ENCODE results near the gene XPNPEP2.

XPNPEP2 gene

DNA sequence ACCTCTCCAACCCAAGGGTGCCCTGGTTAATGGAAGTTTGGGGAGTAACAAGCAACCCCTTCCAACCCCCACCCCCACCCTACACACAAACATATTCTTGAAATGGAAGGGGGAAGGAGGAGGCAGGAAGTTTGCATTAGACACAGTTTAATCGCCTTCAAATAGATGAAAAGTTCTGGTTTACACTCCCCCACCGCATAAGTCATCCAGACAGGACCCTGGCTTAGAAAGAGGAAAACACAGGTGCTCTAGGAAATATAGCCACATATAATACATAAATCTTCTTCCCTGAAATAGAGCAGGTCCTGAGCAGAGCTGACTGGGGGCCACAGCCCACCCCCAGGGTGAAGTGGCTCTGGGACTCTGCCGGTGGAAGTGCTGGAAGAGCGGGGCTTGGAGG is 66.0 kb downstream of the XPNPEP2 start:
- TF ChIP-seq, protein P1, sequence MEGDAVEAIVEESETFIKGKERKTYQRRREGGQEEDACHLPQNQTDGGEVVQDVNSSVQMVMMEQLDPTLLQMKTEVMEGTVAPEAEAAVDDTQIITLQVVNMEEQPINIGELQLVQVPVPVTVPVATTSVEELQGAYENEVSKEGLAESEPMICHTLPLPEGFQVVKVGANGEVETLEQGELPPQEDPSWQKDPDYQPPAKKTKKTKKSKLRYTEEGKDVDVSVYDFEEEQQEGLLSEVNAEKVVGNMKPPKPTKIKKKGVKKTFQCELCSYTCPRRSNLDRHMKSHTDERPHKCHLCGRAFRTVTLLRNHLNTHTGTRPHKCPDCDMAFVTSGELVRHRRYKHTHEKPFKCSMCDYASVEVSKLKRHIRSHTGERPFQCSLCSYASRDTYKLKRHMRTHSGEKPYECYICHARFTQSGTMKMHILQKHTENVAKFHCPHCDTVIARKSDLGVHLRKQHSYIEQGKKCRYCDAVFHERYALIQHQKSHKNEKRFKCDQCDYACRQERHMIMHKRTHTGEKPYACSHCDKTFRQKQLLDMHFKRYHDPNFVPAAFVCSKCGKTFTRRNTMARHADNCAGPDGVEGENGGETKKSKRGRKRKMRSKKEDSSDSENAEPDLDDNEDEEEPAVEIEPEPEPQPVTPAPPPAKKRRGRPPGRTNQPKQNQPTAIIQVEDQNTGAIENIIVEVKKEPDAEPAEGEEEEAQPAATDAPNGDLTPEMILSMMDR (IDR thresholded peaks at IDR 0.05; ENCODE audit: low read depth, low read length, missing control alignments) = no peak
- H3K4me3 ChIP-seq (ENCODE audit: low read depth, low read length) = no peak overlapping the region
- DNase-seq (ENCODE audit: low read depth) = no peak
- in situ Hi-C loops (cut with HindIII; ENCODE audit: low sequenced_read_pairs) = no loop called here

DNA sequence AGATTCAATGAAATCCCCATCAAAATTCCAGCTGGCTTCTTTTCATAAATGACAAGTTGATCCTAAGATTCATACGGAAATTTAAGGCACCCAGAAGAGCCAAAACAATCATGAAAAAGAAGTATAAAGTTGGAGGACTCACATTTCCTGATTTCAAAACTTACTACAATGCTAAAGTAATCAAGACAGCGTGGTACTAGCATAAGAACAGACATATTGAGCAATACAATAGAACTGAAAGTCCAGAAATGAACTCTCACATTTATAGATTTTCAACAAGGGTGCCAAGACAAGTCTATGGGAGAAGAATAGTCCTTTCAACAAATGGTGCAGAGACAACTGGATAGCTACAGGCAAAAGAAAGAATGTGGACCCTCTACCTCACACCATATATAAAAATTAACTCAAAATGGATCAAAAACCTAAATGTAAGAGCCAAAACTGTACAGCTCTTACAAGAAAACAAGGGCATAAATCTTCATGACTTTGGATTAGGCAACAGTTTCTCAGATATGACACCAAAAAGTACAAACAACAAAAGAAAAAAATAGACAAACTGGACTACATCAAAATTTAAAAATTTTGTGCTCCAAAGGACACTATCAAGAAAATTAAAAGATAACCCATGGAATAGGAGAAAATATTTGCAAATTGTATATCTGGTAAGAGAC is 69.5 kb downstream of the XPNPEP2 start:
- TF ChIP-seq, protein P1 (IDR thresholded peaks at IDR 0.05; ENCODE audit: low read depth, low read length, missing control alignments) = no peak
- in situ Hi-C loops (cut with HindIII; ENCODE audit: low sequenced_read_pairs) = no loop called here

DNA sequence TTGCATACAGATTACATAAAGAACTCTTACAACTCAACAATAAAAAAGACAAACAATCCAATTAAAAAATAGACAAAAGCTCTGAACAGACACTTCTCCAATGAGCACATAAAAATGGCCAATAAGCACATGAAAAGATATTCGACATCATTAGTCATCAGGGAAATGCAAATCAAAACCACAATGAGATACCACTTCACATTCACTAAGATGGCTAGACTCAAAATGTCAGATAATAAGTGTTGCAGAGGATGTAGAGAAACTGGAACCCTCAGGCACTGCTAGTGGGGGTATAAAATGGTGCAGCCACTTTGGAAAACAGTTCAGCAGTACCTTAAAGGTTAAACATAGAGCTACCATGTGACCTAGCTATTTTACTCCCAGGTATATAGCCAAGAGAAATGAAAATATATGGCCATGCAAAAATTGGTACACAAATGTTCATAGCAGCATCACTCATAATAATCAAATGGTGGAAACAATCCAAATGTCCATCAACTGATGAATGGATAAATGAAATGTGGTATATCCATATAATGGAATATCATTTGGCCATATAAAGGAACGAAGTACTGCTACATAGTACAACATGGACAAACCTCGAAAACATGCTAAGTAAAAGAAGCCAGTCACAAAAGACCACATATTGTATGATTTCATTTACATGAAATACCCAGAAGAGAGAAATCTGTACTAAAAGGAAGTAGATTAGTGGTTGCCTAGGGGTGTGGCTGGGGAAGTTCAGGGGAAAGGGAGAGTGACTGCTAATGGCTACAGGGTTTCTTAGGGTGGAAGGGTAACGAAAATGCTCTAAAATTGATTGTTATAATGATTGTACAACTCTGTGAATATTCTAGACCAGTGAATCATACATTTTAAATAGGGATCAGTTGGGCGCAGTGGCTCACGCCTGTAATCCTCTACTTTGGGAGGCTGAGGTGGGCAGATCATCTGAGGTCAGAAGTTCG is 70.3 kb downstream of the XPNPEP2 start:
- in situ Hi-C loops (cut with HindIII; ENCODE audit: low sequenced_read_pairs) = no loop called here
- no peak for DNase-seq (ENCODE audit: low read depth)
- no peak overlapping the region for H3K4me3 ChIP-seq (ENCODE audit: low read depth, low read length)
- TF ChIP-seq, protein P1 (IDR thresholded peaks at IDR 0.05; ENCODE audit: low read depth, low read length, missing control alignments) = no peak

More for the DNA sequence above, 69.5 kb downstream of the XPNPEP2 start:
- H3K4me3 ChIP-seq (ENCODE audit: low read depth, low read length) = no peak overlapping the region
- DNase-seq (ENCODE audit: low read depth) = no peak

DNA sequence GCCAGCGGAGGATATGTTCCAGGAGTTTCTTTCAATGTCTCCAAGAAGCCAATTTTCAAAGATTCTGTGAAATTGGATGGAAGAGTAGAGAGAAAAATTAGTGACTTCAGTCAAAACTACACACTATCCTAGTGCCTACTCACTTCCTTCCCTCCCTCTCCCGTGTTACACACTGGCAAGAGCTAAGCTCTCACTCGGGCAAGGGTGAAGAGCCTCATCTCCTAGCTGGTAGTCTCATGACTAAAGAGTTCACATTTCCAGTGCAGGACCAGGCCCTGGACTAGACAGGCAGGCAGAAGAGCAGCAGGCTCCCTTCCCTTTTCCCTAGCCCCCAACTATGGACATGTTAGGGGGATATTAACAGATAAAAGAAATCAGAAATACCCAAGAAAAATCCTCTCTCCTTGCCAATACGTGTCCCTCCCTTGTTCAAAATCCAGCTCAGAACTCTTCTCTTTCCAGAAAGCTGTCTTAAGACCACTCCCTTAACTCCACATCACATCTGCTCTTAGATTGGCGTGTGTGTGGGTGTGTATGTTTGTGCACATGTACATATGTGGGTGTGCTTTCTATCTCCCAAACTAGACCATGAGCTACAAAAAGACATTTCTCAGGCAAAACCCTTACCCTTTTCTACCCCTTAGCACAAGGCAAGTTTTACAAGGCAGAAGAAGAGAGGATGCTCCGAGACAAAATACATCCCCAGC is 75.0 kb downstream of the XPNPEP2 start:
- no peak for DNase-seq (ENCODE audit: low read depth)
- TF ChIP-seq, protein P1 (IDR thresholded peaks at IDR 0.05; ENCODE audit: low read depth, low read length, missing control alignments) = no peak
- in situ Hi-C loops (cut with HindIII; ENCODE audit: low sequenced_read_pairs) = no loop called here
- H3K4me3 ChIP-seq (ENCODE audit: low read depth, low read length) = no peak overlapping the region

DNA sequence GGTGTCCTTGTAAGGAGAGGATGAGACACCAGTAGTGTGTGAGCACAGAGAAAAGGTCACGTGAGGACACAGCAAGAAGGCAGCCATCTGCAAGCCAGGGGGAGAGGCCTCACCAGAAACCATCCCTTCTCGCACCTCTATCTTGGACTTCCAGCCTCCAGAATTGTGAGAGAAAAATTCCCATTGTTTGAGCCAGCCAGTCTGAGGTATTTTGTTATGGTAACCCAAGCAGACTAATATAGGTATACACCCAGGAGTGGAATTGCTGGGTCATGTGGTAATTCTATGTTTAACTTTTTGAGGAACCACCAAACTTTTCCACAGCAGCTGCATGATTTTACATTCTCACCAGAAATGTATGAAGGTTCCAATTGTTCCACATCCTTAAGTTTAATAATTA is 79.3 kb downstream of the XPNPEP2 start:
- in situ Hi-C loops (cut with HindIII; ENCODE audit: low sequenced_read_pairs) = no loop called here
- DNase-seq (ENCODE audit: low read depth) = no peak
- TF ChIP-seq, protein P1 (IDR thresholded peaks at IDR 0.05; ENCODE audit: low read depth, low read length, missing control alignments) = no peak

More for the DNA sequence above, 79.3 kb downstream of the XPNPEP2 start:
- no peak overlapping the region for H3K4me3 ChIP-seq (ENCODE audit: low read depth, low read length)

Measured in astrocyte of the cerebellum (primary cell).